22Rv1 (cell line): ENCODE measurements around the gene ROR1.

Source experiments
- H3K27ac ChIP-seq: fragments of 450-650 bp; 2 replicates; pipeline ENCODE4 v1.5.1; 2017
- ZFX ChIP-seq: fragments of 450-650 bp; IDR thresholded peaks from 2 replicates; pipeline ENCODE4 v1.6.1; 2017; ENCODE audit warnings: antibody characterized with exemption, borderline replicate concordance
- TF ChIP-seq, protein P1 (sequence below): fragments of 450-650 bp; IDR thresholded peaks from 2 replicates; pipeline ENCODE4 v1.5.1; 2017; ENCODE audit warnings: mild to moderate bottlenecking

The ROR1 gene

DNA sequence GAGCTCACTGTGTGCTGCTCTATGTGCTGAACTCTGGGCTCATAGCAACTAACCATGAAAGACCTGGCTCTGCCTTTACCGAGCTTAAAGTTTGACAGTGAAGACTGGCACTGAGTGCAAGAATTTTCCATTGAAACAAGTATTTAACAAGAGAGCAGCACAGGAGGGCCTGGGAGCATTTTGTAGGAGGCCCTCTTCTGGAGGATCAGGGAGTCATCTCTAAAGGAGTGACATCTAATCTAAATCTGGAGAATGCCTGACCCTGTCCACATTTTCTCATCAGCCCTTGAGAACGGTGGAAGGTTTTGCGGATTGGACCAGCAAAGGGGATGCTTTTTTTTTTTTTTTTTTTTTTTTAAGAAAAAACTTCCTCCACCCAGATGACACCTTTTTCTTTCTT, 150.8 kb downstream of the ROR1 start:
- H3K27ac ChIP-seq, result no peak overlapping the region
- no peak for TF ChIP-seq ZFX
- TF ChIP-seq, protein P1, sequence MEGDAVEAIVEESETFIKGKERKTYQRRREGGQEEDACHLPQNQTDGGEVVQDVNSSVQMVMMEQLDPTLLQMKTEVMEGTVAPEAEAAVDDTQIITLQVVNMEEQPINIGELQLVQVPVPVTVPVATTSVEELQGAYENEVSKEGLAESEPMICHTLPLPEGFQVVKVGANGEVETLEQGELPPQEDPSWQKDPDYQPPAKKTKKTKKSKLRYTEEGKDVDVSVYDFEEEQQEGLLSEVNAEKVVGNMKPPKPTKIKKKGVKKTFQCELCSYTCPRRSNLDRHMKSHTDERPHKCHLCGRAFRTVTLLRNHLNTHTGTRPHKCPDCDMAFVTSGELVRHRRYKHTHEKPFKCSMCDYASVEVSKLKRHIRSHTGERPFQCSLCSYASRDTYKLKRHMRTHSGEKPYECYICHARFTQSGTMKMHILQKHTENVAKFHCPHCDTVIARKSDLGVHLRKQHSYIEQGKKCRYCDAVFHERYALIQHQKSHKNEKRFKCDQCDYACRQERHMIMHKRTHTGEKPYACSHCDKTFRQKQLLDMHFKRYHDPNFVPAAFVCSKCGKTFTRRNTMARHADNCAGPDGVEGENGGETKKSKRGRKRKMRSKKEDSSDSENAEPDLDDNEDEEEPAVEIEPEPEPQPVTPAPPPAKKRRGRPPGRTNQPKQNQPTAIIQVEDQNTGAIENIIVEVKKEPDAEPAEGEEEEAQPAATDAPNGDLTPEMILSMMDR, result no peak

DNA sequence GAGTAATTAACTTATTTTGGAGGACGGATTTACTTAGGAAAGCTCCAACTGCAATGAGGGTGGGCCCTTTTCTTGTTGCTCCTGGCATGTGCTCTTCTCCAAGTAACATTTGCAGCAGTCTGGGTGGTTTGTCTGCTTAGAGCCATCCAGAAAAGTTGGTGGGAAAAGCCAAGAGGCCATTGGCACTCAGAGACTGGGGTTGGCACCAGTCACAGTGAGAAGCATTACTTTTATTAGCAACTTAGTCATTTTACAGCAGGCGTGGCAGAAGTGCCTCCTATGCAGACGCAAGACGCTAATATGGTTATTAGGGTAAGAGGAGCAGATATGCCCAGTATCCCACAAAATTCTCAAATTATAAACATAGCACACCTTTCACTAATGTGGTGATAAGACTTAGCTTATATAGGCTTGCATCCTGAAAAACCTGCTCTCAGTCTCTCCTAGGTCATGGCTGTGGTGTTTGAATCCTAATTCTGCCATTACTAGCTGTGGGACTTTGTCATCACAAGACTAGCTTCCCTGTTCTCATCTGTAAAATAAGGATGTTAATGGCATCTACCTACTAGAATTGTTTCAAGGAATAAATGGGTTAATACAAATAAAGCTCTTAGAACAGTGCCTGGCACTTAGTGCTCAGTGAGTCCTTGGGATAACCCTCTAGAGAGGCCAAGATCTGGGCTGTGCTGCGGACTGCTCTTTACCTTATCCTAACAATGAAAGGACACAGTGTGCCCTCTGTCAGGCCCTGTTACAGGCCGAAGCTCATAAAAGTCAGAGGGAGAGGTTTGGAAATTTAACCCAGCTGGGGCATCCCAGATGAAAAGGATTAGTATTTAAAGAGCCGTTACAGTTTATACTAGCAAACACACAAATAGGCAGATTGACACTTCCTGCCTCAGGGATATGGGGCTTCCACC, 154.6 kb downstream of the ROR1 start:
- TF ChIP-seq, protein P1, result no peak
- no peak for TF ChIP-seq ZFX
- H3K27ac ChIP-seq, result no peak overlapping the region

DNA sequence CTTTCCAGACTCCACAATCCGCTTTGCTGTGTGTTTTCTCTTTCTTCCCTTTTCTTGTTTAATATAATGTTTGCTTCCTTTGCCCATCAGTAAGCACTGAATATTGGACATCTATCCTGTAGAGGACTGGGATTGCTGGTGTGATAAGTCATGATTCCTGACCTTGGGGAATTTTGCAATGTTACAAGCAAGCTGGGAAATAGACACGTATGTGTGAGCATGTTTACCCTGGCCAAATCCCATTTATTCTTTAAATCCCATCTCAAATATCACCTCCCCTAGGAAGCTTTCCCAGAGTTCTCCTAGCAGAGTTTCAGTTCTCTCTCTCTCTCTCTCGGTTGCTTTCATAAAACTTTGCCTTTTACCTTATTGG, 155.3 kb downstream of the ROR1 start:
- H3K27ac ChIP-seq, result no peak overlapping the region
- TF ChIP-seq, protein P1, result no peak
- TF ChIP-seq ZFX, result no peak

DNA sequence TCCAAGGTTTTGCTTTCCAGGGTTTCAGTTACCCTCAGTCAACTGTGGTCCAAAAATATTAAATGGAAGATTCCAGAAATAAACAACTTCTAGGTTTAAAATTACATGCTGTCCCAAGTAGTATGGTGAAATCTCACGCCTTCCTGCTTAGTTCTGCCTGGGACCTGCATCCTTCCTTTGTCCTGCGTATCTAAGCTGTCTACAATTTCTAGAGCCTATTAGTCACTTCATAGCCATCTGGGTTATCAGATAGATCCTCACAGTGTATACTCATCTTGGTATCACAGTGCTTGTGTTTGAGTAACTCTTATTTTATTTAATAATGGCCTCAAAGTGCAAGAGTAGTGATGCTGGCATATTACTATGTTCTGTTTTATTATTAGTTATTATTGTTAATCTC, 157.7 kb downstream of the ROR1 start:
- TF ChIP-seq, protein P1, result no peak
- TF ChIP-seq ZFX, result no peak
- H3K27ac ChIP-seq, result no peak overlapping the region

DNA sequence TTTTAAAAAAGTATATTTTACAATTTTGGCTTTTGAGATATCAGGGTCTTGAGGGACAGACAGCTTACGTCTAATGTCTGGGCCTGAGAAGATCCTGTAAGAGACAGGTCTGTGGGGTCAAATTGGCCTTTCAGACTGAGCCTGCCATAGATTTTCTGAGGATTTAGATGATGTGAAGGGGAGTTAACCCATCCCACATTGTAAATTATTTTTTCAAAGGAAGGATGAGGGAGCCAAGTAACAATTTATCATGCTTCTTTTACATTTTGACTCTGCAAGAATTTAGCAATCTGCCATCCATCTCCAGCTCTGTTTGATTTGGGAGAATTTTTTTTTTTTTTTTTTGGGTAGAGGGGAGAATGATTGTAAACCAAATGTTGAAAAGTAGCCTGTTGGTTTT, 160.9 kb downstream of the ROR1 start:
- no peak overlapping the region for H3K27ac ChIP-seq
- no peak for TF ChIP-seq ZFX
- TF ChIP-seq, protein P1, result no peak

DNA sequence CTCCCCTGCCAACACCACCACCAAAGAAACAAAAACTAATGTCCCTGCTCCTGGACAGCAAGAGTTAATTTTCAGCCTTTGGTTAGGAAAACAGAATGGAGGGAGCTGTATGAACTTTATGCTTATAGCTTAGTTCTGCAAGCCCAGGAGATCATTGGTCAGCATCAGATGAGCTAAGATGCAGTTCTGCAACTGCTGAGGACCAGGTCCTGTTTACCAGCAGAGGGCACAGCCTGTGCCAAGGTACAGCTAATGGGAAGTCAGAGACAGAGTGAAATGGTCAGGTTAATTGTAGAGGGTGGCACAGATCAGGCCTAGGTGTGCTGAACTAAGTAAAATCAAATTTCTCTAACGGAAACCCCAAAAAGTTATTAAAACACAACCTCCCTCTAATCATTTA, 161.3 kb downstream of the ROR1 start:
- no peak overlapping the region for H3K27ac ChIP-seq
- TF ChIP-seq ZFX, result no peak
- TF ChIP-seq, protein P1, result no peak

DNA sequence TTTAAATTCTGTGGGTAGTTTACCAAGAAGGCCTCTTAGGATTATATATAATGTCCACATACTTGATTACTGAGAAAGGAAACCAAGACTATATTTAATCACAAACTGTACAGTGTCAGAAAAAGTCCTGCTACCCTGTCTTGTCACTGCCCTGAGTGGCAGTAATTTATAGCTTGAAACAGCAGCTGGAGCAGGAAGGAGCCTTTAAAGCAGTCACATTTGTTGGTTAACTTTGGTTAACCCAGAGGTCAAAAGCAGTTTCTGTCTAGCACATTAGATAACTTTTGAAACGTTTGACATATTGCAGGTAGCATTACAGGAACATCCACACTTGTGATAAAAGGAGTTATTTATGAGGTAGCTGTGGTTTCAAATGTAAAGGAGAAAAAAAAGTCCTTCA, 161.7 kb downstream of the ROR1 start:
- TF ChIP-seq, protein P1, result no peak
- no peak for TF ChIP-seq ZFX
- H3K27ac ChIP-seq, result no peak overlapping the region
